Measurements from ENCODE around the gene LCP2.
"Not testable (repeated sequence)": the region's sequence is repeated elsewhere in the genome, so short reads cannot be mapped to it uniquely, and the experiment has no call there.

Gene LCP2

DNA sequence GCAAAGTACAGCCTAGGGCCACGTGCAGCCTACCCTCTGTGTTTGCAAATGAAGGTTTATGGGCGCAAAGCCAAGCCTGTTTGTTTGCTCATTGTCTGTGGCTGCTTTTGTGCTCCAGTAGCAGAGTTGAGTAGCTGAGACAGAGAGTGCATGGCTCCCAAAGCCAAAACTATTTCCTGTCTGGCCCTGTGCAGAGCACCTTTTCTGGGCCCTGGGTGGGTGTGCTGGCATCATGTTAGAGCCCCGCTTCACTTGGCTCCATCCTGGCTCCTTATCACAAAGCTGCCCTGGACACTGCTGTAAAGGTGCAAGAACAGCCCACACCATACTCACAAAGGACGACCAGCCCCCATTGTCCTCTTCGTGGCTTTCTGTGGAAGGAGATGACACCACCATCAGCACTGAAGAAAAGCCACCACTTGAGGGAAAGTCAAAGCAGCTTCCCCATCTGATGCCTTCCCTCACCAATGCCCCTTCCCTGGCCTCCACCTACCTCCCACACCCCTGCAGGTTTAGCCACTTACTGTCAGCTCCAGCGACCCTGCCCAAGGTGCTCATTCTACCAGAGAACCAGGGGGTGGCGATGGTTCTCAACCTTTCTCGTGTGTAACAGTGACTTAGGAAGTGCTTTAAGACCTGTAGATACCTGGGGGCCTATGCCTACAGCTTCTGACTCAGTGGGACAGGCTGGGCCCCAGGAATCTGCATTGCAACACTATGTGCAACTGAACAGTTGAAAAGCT lies 23.4 kb downstream of the LCP2 start:
- DNase-seq (ENCODE audit: low read depth), result no peak

DNA sequence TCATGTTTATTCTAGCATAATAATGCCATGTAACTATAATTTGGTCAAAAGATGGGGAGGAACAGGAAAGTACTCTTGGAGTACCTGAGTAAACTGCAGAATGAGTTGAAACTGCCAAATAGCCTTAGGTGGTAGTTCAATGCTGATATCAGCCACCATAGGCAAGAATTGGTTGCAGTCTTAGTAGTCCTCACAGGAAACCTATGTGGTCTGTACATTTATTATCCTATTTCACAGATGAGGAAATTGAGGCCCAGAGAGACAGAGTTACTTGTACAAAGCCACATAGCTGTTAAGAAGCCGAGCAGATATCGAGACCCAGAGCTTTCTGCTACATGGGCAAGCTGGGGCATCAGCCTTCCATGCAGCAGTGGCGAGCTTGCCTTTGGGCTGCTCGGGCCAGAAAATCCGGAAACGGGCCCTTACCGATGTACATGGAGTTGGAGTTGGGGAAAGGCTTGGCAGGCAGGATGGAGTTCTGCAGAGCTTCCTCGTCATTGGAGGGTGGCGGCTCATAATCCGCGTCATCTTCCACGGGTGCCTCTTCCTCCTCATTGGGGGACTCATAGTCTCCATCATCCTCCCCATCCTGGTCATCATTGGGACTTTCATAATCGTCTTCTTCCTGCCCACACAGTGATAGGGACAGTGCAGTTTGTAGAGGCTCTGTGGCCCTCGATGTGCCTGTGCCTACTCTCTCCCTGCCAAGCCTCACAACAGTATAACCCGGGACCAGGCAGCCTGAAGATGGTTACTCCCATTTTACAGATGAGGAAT lies 27.1 kb downstream of the LCP2 start:
- no peak for DNase-seq (ENCODE audit: low read depth)

DNA sequence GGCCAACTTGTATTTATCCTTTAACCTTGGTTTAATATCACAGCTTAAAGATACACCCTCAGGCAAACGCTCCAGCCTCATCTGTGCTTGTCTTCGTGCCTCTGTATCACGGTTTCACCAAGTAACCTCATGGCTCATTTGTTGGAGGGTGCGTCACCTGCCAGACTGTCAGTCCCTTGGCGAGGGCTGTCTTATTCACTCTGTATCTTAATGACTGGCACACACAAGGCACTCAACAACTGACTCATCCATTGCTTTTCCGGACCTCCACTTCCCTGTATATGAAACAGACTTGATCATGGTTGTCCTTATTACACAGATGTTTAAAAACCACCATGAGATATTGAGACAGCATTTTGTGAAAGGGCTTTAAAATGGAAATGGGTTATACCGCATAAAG lies 28.0 kb downstream of the LCP2 start:
- DNase-seq (ENCODE audit: low read depth), result no peak

GRCh38 chr5:170268884-170269283 lies 28.7 kb downstream of the LCP2 start:
- DNase-seq (ENCODE audit: low read depth), result no peak

GRCh38 chr5:170268153-170268689 lies 29.4 kb downstream of the LCP2 start:
- DNase-seq (ENCODE audit: low read depth), result no peak

DNA sequence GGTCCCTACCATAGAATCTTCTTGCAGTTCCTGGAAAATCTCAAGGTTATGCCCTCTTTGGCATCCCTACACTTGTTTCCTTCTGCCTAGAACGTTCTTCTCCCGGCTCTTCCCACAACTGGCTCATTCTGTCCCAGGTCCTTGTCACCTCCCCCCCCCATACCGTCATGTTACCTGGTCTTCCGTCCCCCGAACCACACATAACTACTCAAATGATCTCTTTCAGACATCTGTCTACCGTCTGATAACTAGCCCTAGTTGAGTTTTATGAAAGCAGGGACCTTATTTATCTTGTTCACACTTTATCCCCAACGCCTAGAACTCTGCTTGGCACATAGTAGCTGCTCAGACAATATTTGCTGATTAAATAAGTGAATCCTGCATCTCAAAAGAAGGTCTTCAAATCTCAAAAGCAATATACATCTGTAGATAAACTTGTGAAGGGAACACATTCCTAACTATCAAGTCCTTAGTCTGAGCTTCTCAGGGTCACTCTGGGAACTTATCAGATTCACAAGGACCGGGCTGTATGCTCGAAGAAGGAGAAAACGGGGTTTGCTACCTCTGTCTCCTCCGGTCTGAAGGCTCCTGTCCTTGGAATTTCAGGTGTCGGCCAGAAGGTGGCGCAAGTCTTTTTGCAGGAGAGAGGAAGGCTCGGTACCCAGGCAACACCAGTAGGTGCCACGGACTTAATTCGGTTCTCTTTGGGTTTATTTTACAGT lies 30.0 kb downstream of the LCP2 start:
- peak; percentile 16 for DNase-seq (ENCODE audit: low read depth)

GRCh38 chr5:170266570-170267381 lies 30.8 kb downstream of the LCP2 start:
- no peak for DNase-seq (ENCODE audit: low read depth)

- DNase-seq (ENCODE audit: low read depth), result no peak
These were observed 32.1 kb downstream of the LCP2 start for GRCh38 chr5:170265522-170265921.

DNA sequence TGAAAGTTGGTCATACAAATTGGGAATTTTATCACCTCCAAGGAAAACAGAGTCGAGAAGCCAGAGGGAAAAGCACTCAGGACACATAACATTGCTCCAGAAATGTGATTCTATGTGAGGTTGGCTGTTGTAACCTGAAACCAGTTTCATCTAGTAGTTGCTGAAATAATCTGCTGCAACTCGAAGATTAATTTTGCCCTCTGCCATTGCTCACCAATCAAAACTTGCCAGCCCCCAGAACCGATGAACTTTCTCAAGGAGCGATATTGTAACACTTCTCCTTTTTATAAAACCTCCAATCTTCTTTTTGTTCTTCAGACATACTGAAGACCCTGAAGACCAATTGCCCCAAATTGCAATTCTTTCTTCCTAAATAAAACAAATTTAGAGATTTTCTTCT lies 33.7 kb downstream of the LCP2 start:
- no peak for DNase-seq (ENCODE audit: low read depth)

DNA sequence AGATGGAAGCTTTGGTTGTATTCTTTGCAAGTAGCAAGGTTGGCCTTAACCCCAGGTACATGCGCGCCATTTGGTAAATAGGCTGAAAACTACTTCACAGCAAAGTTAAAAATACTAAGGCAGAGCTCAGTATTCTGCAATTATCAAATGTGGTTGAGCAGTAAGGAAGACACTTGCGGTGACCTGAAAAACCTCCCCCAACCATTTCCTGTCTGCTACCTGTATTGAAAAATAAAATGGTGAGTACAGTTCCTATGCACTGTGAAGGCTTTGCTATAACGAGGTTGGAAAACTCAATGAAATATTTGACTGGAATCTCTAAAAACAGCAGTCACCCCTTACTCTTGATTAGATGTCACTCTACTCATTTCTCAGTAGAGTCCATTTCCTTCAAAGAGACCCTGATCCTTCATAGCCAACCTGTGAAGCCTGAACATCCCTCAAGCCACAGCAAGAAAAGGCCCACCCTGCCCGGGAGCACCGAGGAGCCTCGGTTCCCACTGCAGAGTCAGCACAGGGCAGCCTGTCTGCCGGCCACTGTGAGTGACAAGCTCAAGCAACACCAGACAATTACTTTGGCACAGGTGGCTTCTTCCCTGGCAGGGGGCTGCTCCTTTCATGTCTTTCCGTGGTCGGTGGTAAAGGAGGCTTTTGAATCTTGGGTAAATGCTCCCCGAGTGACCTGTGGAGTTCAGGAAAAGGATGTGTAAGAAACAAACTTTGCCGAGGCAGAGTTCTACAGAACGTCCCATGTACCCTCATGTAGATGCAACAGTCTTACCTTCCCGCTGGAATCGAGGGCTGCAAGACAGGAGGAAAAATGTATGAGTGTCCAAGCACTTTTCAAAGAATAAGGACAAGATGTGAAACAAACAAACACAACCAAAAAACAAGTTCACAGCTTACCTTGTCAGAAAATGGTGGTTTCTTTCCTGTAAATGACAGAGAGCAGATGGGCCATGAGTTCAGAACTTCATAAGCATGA lies 35.2 kb downstream of the LCP2 start:
- DNase-seq (ENCODE audit: low read depth), result no peak

DNA sequence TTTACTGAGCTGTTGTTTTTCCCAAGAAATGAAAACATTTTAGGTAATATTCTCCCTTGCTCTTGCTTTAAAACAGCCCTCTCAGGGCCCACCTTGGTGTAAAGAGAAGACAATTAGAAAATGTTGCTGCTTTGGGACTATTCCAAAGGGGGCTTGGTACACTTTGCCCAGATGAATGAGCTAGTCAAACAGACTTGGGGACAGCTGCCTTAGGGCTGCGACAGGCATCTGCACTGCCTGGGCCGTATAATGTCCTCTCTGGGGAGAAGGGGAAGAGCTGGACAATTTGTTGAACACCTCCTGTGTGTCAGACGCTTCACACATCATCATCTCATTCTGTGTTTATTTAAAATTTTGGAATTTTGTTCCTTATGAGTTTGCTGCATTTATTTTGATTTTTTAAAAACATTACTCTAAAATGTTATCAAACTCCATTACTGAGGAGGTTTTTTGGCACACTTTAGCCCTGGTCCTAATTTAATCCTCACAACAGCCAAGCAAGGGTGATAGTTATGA lies 36.0 kb downstream of the LCP2 start:
- DNase-seq (ENCODE audit: low read depth), result no peak

- DNase-seq (ENCODE audit: low read depth), result no peak
These were observed 40.2 kb downstream of the LCP2 start for GRCh38 chr5:170257370-170257769.

DNA sequence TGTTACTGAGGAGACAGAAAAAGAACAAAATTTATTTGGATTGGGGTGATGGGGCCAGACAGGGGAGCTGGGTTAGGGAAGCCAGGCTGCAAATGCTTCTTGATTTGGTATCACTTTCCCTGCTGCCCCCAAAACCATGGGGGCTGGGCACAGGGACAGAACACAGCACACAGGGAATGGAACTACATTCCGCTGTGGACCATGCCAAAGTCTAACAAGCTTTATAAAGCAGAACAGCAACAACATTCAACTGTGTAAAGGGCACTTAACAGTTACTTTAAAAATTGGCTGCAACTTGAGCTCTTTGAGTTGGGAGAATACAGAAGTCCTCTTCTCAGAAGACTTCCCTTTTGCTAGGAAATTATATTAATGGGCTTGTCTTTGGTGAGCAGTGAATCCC lies 41.0 kb downstream of the LCP2 start:
- DNase-seq (ENCODE audit: low read depth), result no peak

GRCh38 chr5:170254056-170254455 lies 43.5 kb downstream of the LCP2 start:
- DNase-seq (ENCODE audit: low read depth), result no peak

DNA sequence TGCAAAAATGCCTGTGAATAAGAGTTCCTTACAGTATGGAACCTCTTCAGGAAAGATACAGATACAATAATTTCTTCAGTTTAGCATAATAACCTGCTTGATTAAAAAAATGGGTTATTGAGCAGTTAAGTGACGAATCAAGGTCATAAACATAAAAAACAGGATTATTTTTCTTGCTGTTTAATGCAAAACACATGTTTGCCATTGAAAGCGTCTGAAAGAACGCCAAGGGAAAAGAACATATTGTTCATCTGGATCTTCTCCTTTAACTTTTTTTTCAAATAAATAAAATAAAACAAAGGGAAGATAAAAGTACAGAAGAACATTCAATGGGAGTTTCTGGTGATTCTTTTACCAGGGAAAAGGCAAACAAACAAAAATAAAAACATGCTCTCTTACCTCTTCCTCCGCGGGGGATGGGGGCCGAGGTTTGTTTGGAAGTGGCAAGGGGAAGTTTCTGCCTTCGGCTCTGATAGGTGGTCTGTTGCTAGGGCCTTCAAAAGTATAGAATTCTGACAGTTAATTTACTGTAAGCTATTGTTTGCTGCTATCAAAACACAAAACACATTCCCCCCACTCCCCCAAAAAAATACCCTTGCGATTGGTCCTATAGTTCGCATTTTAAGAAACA lies 44.7 kb downstream of the LCP2 start:
- no peak for DNase-seq (ENCODE audit: low read depth)

DNA sequence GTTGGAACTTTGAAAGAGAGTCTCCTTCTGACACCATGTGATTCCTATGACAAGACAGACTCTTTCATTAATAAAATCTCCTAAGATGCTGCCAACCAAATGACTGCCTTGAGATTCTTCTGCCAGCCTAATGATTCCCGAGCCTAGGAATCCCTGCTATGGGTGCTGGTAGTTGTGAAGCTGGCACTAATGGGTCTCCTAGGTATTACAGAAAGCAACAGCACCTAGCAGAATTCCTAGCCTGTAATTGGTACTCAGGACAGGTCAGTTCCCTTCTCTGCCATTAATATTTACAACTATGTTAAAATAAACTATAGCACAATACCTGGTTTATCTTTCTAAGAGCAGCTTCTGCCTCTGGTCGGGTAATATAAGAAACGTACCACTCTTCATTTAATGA lies 45.5 kb downstream of the LCP2 start:
- no peak for DNase-seq (ENCODE audit: low read depth)

- no peak for DNase-seq (ENCODE audit: low read depth)
These were observed 46.1 kb downstream of the LCP2 start for GRCh38 chr5:170251462-170251861.

DNA sequence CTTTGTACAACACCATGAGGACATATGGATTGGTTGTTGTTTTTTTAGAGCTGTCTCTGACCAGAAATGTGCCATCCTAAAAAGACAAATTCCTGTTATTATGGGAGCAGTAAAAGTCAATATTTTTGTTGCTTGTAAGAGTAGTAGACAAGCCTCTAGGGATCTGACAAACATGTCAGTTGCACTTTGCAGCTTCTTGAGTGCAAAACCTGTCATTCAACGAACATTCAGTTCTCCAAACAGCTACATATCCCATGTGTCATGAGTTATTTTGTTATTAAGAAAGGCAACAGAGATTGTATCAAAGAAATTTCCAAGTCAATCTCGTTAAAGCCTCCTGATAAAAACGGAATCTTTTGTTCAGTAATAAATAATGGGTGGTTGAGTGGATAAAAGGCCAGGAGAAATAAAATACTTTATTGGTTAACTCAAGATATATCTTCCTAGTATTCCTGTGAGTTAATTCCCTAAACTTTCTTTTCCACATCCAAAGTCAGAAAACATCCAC lies 46.7 kb downstream of the LCP2 start:
- no peak for DNase-seq (ENCODE audit: low read depth)

DNA sequence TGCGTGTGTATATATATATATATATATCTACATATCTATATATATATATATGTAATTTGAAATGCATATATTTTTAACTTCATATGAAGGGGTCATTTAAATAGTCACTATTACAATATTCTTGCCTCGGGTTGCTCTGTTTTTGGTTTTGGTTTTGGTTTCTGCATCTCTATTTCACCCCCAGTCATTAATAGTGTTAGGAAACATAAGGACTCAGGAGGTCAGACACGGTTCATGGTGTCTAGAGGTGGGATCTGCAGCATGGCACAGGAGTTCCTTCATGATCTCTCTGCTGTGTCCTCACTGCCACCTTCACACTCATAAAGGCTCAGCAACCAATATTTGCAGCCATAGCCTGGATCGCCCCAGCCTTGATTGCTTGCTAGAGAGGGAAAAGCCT lies 48.2 kb downstream of the LCP2 start:
- DNase-seq (ENCODE audit: low read depth), result no peak

- DNase-seq (ENCODE audit: low read depth), result not testable (repeated sequence)
These were observed 48.7 kb downstream of the LCP2 start for GRCh38 chr5:170248931-170249227.

Measured in HS-5 (cell line).